ENCODE results near the gene NKIRAS2. TPM values are rescaled to one million over a fixed set of nuclear protein-coding genes. Genes with fewer than 3 reads are reported as not detected.

Gene NKIRAS2
- total and polyA plus RNA-seq, 2 donors (not counting 1 experiment from before 2014, with no cell fraction given) = 18.8 to 37.7 TPM

DNA sequence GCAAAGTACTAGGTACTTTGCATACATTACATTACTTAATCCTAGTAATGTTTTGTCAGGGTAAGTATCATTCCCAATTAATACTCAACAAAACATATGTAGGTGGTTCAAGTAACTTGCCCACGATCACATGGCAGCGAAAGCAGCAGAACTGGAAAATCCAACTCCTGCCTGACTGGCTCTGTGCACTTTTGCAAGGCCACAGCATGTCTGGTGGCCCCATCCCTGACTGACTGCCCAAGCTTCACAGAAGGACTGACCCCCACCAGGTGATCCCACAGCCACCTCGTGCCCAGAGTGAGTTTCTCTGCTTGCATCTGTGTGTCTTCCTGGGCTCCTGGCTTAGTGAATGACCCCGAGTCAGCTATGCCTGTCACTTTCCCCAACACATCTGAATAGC is 41.9 kb upstream of the NKIRAS2 start:
- Histone ChIP-seq H3K36me3 (ENCODE audit: control insufficient read depth, insufficient read depth, low read length) (peaks cover 23% of the 10 kb centered on the region), H3K9ac (ENCODE audit: insufficient read depth, low read length) (no peak overlapping the region), H3K4me3 (replicated peaks in 1 of 4; ENCODE audit: control extremely low read depth in 1 of 4, insufficient read depth in 1 of 4, low read depth in 3 of 4, low read length in 4 of 4) (no peak overlapping the region), H3K27ac (ENCODE audit: insufficient read depth, low read length) (no peak overlapping the region), H3K9me3 (ENCODE audit: control insufficient read depth, insufficient read depth, low read depth, low read length) (no peaks in the 10 kb centered on the region), H3K4me1 (ENCODE audit: control insufficient read depth, extremely low read depth, insufficient read depth, low read length) (peaks cover 5% of the 10 kb centered on the region), H3K27me3 (ENCODE audit: control insufficient read depth, insufficient read depth, low read length) (no peaks in the 10 kb centered on the region), H2AFZ (ENCODE audit: low read length) (no peak overlapping the region), H3K4me2 (ENCODE audit: extremely low read depth, insufficient read depth, low read length) (no peak overlapping the region), H3K79me2 (ENCODE audit: control insufficient read depth, insufficient read depth, low read length) (peaks cover 1% of the 10 kb centered on the region), H4K20me1 (ENCODE audit: control insufficient read depth, extremely low read depth, insufficient read depth, low read length) (no peaks in the 10 kb centered on the region)
- TF ChIP-seq EZH2 (IDR thresholded peaks at IDR 0.05; ENCODE audit: low read length, missing control alignments) = no peak
- TF ChIP-seq, protein P1, sequence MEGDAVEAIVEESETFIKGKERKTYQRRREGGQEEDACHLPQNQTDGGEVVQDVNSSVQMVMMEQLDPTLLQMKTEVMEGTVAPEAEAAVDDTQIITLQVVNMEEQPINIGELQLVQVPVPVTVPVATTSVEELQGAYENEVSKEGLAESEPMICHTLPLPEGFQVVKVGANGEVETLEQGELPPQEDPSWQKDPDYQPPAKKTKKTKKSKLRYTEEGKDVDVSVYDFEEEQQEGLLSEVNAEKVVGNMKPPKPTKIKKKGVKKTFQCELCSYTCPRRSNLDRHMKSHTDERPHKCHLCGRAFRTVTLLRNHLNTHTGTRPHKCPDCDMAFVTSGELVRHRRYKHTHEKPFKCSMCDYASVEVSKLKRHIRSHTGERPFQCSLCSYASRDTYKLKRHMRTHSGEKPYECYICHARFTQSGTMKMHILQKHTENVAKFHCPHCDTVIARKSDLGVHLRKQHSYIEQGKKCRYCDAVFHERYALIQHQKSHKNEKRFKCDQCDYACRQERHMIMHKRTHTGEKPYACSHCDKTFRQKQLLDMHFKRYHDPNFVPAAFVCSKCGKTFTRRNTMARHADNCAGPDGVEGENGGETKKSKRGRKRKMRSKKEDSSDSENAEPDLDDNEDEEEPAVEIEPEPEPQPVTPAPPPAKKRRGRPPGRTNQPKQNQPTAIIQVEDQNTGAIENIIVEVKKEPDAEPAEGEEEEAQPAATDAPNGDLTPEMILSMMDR (conservative IDR thresholded peaks at IDR 0.05 in 1 of 2, IDR thresholded peaks at IDR 0.05 in 1 of 2; ENCODE audit: low read depth in 1 of 2, low read length in 2 of 2) = no peak
- DNase-seq (ENCODE audit: low read depth in 2 of 2) = no peak

DNA sequence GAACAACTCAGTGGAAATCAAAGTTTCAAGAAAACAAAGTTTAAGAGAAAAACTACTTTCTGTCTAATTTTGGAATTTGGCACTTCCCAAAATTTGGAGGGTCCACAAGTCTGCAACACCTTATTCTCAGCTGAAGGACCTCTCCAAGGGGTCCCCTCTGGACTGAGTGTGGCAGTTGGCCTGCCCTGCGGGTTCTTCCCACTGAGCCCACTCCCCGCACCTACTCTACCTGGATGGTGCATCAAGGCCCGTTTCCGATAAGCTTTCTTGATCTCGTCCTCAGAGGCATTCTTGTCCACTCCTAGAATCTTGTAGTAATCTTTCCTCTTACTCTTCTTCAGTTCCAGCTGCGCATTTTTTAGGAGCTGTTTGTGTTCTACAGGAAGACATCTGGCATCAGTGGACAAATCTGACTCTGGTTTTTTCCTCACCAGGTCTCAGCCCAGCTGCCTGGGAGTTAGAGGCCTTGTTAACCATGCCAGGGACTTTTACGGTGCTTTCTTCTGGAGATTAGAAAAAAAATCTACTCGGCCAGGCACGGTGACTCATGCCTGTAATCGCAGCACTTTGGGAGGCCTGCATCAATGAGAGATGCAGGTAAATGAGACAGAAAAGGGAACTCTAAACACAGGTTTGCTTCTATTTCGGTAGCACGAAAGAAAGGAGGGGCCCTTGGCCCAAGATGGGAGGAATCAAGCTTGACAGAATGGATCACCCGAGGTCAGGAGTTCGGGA is 37.7 kb upstream of the NKIRAS2 start:
- H3K36me3 ChIP-seq (ENCODE audit: control insufficient read depth, insufficient read depth, low read length) = peaks cover 11% of the 10 kb centered on the region
- no peak overlapping the region for H3K9ac ChIP-seq (ENCODE audit: insufficient read depth, low read length)
- H3K79me2 ChIP-seq (ENCODE audit: control insufficient read depth, insufficient read depth, low read length) = no peaks in the 10 kb centered on the region
- H4K20me1 ChIP-seq (ENCODE audit: control insufficient read depth, extremely low read depth, insufficient read depth, low read length) = no peaks in the 10 kb centered on the region
- H3K4me2 ChIP-seq (ENCODE audit: extremely low read depth, insufficient read depth, low read length) = no peak overlapping the region
- DNase-seq (ENCODE audit: low read depth in 2 of 2) = peak in 1 of 2 donors; percentile 67
- no peaks in the 10 kb centered on the region for H3K4me1 ChIP-seq (ENCODE audit: control insufficient read depth, extremely low read depth, insufficient read depth, low read length)
- TF ChIP-seq, protein P1 (conservative IDR thresholded peaks at IDR 0.05 in 1 of 2, IDR thresholded peaks at IDR 0.05 in 1 of 2; ENCODE audit: low read depth in 1 of 2, low read length in 2 of 2) = no peak
- TF ChIP-seq EZH2 (IDR thresholded peaks at IDR 0.05; ENCODE audit: low read length, missing control alignments) = no peak
- no peaks in the 10 kb centered on the region for H3K9me3 ChIP-seq (ENCODE audit: control insufficient read depth, insufficient read depth, low read depth, low read length)
- H2AFZ ChIP-seq (ENCODE audit: low read length) = no peak overlapping the region
- H3K27ac ChIP-seq (ENCODE audit: insufficient read depth, low read length) = no peak overlapping the region
- H3K4me3 ChIP-seq (replicated peaks in 1 of 4; ENCODE audit: control extremely low read depth in 1 of 4, insufficient read depth in 1 of 4, low read depth in 3 of 4, low read length in 4 of 4) = no peak overlapping the region
- H3K27me3 ChIP-seq (ENCODE audit: control insufficient read depth, insufficient read depth, low read length) = no peaks in the 10 kb centered on the region

DNA sequence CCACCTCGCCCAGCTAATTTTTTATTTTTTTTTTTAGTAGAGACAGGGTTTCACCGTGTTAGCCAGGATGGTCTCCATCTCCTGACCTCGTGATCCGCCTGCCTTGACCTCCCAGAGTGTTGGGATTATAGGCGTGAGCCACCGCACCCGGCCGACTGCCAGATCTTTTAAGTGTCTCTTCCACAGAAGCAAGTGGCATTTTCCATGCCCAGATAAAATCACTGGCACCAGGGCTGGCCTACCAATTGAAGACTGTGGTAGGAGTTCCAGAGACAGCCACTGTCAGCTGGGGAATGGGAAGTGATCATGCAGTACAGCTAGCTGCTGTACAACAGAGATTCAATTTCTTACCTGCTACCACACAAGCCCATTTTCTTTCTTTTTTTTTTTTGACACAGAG is 35.4 kb upstream of the NKIRAS2 start:
- H3K9ac ChIP-seq (ENCODE audit: insufficient read depth, low read length) = no peak overlapping the region
- no peaks in the 10 kb centered on the region for H3K27me3 ChIP-seq (ENCODE audit: control insufficient read depth, insufficient read depth, low read length)
- no peaks in the 10 kb centered on the region for H3K9me3 ChIP-seq (ENCODE audit: control insufficient read depth, insufficient read depth, low read depth, low read length)
- no peak for TF ChIP-seq EZH2 (IDR thresholded peaks at IDR 0.05; ENCODE audit: low read length, missing control alignments)
- TF ChIP-seq, protein P1 (conservative IDR thresholded peaks at IDR 0.05 in 1 of 2, IDR thresholded peaks at IDR 0.05 in 1 of 2; ENCODE audit: low read depth in 1 of 2, low read length in 2 of 2) = no peak
- no peaks in the 10 kb centered on the region for H3K79me2 ChIP-seq (ENCODE audit: control insufficient read depth, insufficient read depth, low read length)
- H3K4me1 ChIP-seq (ENCODE audit: control insufficient read depth, extremely low read depth, insufficient read depth, low read length) = no peaks in the 10 kb centered on the region
- H2AFZ ChIP-seq (ENCODE audit: low read length) = no peak overlapping the region
- H3K4me3 ChIP-seq (replicated peaks in 1 of 4; ENCODE audit: control extremely low read depth in 1 of 4, insufficient read depth in 1 of 4, low read depth in 3 of 4, low read length in 4 of 4) = no peak overlapping the region
- no peak overlapping the region for H3K27ac ChIP-seq (ENCODE audit: insufficient read depth, low read length)
- peaks cover 13% of the 10 kb centered on the region for H3K36me3 ChIP-seq (ENCODE audit: control insufficient read depth, insufficient read depth, low read length)
- H3K4me2 ChIP-seq (ENCODE audit: extremely low read depth, insufficient read depth, low read length) = no peak overlapping the region
- DNase-seq (ENCODE audit: low read depth in 2 of 2) = no peak
- no peaks in the 10 kb centered on the region for H4K20me1 ChIP-seq (ENCODE audit: control insufficient read depth, extremely low read depth, insufficient read depth, low read length)
